Endothelial cell (in vitro differentiated cells): ENCODE results near the gene TSHZ2. TPM values are rescaled to one million over a fixed set of nuclear protein-coding genes. Genes with fewer than 3 reads are reported as not detected.
"Not testable (repeated sequence)": the region's sequence is repeated elsewhere in the genome, so short reads cannot be mapped to it uniquely, and the experiment has no call there.

Experiments
- DNase-seq: peaks from one replicate; pipeline ENCODE4 v3.0.0; 2021; ENCODE audit warnings: low spot score
- H3K27ac Mint-ChIP-seq: one replicate; pipeline ENCODE4 v1.8.0; 2021; ENCODE audit warnings: mixed read lengths, inconsistent platforms; ENCODE audit not compliant: unreplicated experiment
- H3K27me3 Mint-ChIP-seq: one replicate; pipeline ENCODE4 v1.8.0; 2021; ENCODE audit warnings: mild to moderate bottlenecking, moderate library complexity, mixed read lengths, inconsistent platforms; ENCODE audit not compliant: unreplicated experiment
- H3K36me3 Mint-ChIP-seq: one replicate; pipeline ENCODE4 v1.8.0; 2021; ENCODE audit warnings: mild to moderate bottlenecking, low read depth, mixed read lengths, inconsistent platforms; ENCODE audit not compliant: unreplicated experiment
- H3K4me1 Mint-ChIP-seq: one replicate; pipeline ENCODE4 v1.8.0; 2021; ENCODE audit warnings: mild to moderate bottlenecking, mixed read lengths, inconsistent platforms; ENCODE audit not compliant: unreplicated experiment
- H3K4me3 Mint-ChIP-seq: one replicate; pipeline ENCODE4 v1.8.0; 2021; ENCODE audit warnings: mild to moderate bottlenecking, mixed read lengths, inconsistent platforms; ENCODE audit not compliant: unreplicated experiment
- H3K9me3 Mint-ChIP-seq: one replicate; pipeline ENCODE4 v1.8.0; 2021; ENCODE audit warnings: mixed read lengths, inconsistent platforms; ENCODE audit not compliant: unreplicated experiment
- CTCF ChIP-seq: fragments of 200-600 bp; sonication (generic); IDR thresholded peaks from one replicate; pipeline ENCODE4 v1.5.0; 2021; ENCODE audit warnings: antibody characterized with exemption; ENCODE audit not compliant: unreplicated experiment
- total RNA-seq: library from RNA; stranded (reverse); fragmentation: NEBNext Ultra II Directional; extraction: Animal tissue kit (Norgen Biotek cat#: 25700); gene quantifications from one replicate; pipeline ENCODE4 v1.2.1, GENCODE V29; 2021; ENCODE audit not compliant: unreplicated experiment

Gene TSHZ2
- total RNA-seq, 1 donor from 2014 or later: 2.3 TPM

- Mint-ChIP-seq H3K4me3 (no peak overlapping the region), H3K27me3 (peaks cover 4% of the 10 kb centered on the region), H3K4me1 (no peaks in the 10 kb centered on the region), H3K9me3 (no peaks in the 10 kb centered on the region), H3K36me3 (no peaks in the 10 kb centered on the region), H3K27ac (no peak overlapping the region)
- TF ChIP-seq CTCF: no peak
- no peak for DNase-seq
These were observed 530.7 kb downstream of the TSHZ2 start for GRCh38 chr20:53502820-53503219.

GRCh38 chr20:53503517-53503919, 531.4 kb downstream of the TSHZ2 start:
- Mint-ChIP-seq H3K4me3 (no peak overlapping the region), H3K9me3 (no peaks in the 10 kb centered on the region), H3K4me1 (no peaks in the 10 kb centered on the region), H3K27me3 (no peaks in the 10 kb centered on the region), H3K36me3 (no peaks in the 10 kb centered on the region), H3K27ac (no peak overlapping the region)
- TF ChIP-seq CTCF: no peak
- DNase-seq: no peak

- not testable (repeated sequence) for DNase-seq, H3K9me3 Mint-ChIP-seq, H3K27ac Mint-ChIP-seq, H3K36me3 Mint-ChIP-seq, H3K4me1 Mint-ChIP-seq, H3K4me3 Mint-ChIP-seq, H3K27me3 Mint-ChIP-seq
These were observed 531.9 kb downstream of the TSHZ2 start for GRCh38 chr20:53504106-53504505.

GRCh38 chr20:53510262-53510661, 538.1 kb downstream of the TSHZ2 start:
- H3K4me3 Mint-ChIP-seq: no peak overlapping the region
- TF ChIP-seq CTCF: no peak
- H3K27ac Mint-ChIP-seq: no peak overlapping the region
- no peaks in the 10 kb centered on the region for H3K4me1 Mint-ChIP-seq
- no peaks in the 10 kb centered on the region for H3K27me3 Mint-ChIP-seq
- no peak for DNase-seq
- H3K36me3 Mint-ChIP-seq: no peaks in the 10 kb centered on the region
- H3K9me3 Mint-ChIP-seq: no peaks in the 10 kb centered on the region

GRCh38 chr20:53510704-53511103, 538.5 kb downstream of the TSHZ2 start:
- no peaks in the 10 kb centered on the region for H3K9me3 Mint-ChIP-seq
- H3K4me1 Mint-ChIP-seq: no peaks in the 10 kb centered on the region
- DNase-seq: no peak
- H3K27ac Mint-ChIP-seq: no peak overlapping the region
- H3K4me3 Mint-ChIP-seq: no peak overlapping the region
- no peaks in the 10 kb centered on the region for H3K27me3 Mint-ChIP-seq
- no peak for TF ChIP-seq CTCF
- no peaks in the 10 kb centered on the region for H3K36me3 Mint-ChIP-seq

GRCh38 chr20:53512076-53512475, 539.9 kb downstream of the TSHZ2 start:
- no peak overlapping the region for H3K27ac Mint-ChIP-seq
- TF ChIP-seq CTCF: no peak
- no peak for DNase-seq
- H3K27me3 Mint-ChIP-seq: no peaks in the 10 kb centered on the region
- no peak overlapping the region for H3K4me3 Mint-ChIP-seq
- no peaks in the 10 kb centered on the region for H3K4me1 Mint-ChIP-seq
- no peaks in the 10 kb centered on the region for H3K36me3 Mint-ChIP-seq
- H3K9me3 Mint-ChIP-seq: no peaks in the 10 kb centered on the region
